22Rv1 (cell line): ENCODE measurements around the gene HLF.

Experiments
- CTCF ChIP-seq: fragments of 450-650 bp; IDR thresholded peaks from 2 replicates; pipeline ENCODE4 v1.5.1; 2017; ENCODE audit warnings: mild to moderate bottlenecking
- ZFX ChIP-seq: fragments of 450-650 bp; IDR thresholded peaks from 2 replicates; pipeline ENCODE4 v1.6.1; 2017; ENCODE audit warnings: antibody characterized with exemption, borderline replicate concordance

GRCh38 chr17:55327225-55328088 is 62.7 kb downstream of the HLF start:
- TF ChIP-seq CTCF = no peak
- no peak for TF ChIP-seq ZFX
